HL-60 (cell line): ENCODE results near the gene RPL36.
A peak's percentile ranks its signal among the peaks of the same experiment; 100 is the strongest.
"Not testable (repeated sequence)": the region's sequence is repeated elsewhere in the genome, so short reads cannot be mapped to it uniquely, and the experiment has no call there.

ENCODE experiments used
- DNase-seq, 2 experiments: peaks; one replicate each; pipeline ENCODE4 v3.0.0-alpha.2; 2010 to 2020; ENCODE audit warnings: low read depth in 1 of 2, low spot score in 1 of 2
- H3K27ac ChIP-seq: fragments of 250-450 bp; sonication (Bioruptor Pico); replicated peaks from 2 replicates; pipeline ENCODE4 v1.5.1; 2020; ENCODE audit warnings: mild to moderate bottlenecking, moderate library complexity
- H3K27me3 ChIP-seq: fragments of 250-450 bp; sonication (Bioruptor Pico); 2 replicates; pipeline ENCODE4 v1.5.1; 2021; ENCODE audit warnings: mild to moderate bottlenecking, moderate library complexity; ENCODE audit not compliant: insufficient read depth, poor library complexity, severe bottlenecking
- H3K4me3 ChIP-seq: replicated peaks from 2 replicates; pipeline ENCODE4 v1.5.1; 2011; ENCODE audit warnings: mild to moderate bottlenecking, control low read depth, low read length; ENCODE audit not compliant: insufficient read depth
- GABPA ChIP-seq: IDR thresholded peaks from 2 replicates; pipeline ENCODE4 v1.6.1; 2012; ENCODE audit warnings: low read depth
- POLR2AphosphoS5 ChIP-seq: IDR thresholded peaks from 2 replicates; pipeline ENCODE4 v1.6.1; 2012; ENCODE audit warnings: low read depth
- SPI1 ChIP-seq: IDR thresholded peaks from 2 replicates; pipeline ENCODE4 v1.6.1; 2012; ENCODE audit warnings: low read depth, mild to moderate bottlenecking, borderline replicate concordance
- TF ChIP-seq, protein P1 (sequence below): IDR thresholded peaks from 2 replicates; pipeline ENCODE4 v1.6.1; 2012; ENCODE audit warnings: low read depth; ENCODE audit not compliant: insufficient replicate concordance
- TF ChIP-seq, protein P2 (sequence below): IDR thresholded peaks from one replicate; pipeline ENCODE4 v1.5.1; 2011; ENCODE audit warnings: low read length, control low read depth, inconsistent platforms; ENCODE audit not compliant: insufficient read depth

RPL36 gene

DNA sequence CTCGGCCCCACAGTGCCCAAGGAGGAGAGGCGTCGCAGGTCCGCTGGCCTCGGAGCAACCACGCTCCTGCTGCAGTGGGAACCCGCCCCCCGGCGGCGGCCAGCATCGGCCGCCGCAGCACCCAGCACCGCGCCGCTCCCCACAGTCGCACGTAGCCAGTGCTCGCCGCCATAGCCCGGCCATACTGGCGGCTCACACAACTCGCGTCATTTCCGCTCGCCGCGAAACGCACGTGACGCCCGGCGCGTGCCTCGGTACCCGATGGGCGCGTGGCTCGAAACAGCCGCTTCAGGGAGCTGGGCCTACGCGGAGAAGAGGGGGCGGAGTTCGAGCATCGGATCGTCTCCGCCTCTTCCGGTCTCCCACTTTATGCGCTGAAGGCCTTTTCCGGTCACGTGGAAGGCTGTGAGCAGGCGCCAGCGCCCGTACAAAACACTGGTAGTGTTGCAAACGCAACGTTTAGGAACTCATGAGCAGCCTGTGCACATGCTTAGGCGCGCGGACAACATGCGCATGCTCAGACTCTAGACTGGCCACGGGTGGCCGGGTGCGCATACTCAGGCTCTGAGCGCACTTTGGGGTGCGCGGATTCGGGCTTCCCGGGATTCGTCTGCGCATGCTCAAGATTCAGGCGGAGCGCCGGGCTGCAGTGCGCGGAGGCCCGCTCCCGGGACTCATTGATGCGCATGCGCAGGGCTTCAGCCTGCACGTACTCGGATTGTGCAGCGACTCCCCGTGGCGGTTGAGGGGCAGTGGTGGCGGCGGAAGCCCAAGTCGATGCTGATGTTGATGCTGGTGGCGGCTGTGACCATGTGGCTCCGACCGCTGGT, 30.1 kb downstream of the RPL36 start, which contains the start of the genes CATSPERD and LONP1:
TSS of gene CATSPERD (plus strand) at position 677 of the 830 bp plus-strand sequence. CDS start at position 778, 101 bp downstream.
TSS of gene LONP1 (minus strand) at position 186 of the 830 bp plus-strand sequence. CDS start at position 172, 14 bp downstream.
- H3K27me3 ChIP-seq: no peaks in the 10 kb centered on the region
- peak within 1 kb of the TSS; percentile 92 for H3K4me3 ChIP-seq
- TF ChIP-seq, protein P1, sequence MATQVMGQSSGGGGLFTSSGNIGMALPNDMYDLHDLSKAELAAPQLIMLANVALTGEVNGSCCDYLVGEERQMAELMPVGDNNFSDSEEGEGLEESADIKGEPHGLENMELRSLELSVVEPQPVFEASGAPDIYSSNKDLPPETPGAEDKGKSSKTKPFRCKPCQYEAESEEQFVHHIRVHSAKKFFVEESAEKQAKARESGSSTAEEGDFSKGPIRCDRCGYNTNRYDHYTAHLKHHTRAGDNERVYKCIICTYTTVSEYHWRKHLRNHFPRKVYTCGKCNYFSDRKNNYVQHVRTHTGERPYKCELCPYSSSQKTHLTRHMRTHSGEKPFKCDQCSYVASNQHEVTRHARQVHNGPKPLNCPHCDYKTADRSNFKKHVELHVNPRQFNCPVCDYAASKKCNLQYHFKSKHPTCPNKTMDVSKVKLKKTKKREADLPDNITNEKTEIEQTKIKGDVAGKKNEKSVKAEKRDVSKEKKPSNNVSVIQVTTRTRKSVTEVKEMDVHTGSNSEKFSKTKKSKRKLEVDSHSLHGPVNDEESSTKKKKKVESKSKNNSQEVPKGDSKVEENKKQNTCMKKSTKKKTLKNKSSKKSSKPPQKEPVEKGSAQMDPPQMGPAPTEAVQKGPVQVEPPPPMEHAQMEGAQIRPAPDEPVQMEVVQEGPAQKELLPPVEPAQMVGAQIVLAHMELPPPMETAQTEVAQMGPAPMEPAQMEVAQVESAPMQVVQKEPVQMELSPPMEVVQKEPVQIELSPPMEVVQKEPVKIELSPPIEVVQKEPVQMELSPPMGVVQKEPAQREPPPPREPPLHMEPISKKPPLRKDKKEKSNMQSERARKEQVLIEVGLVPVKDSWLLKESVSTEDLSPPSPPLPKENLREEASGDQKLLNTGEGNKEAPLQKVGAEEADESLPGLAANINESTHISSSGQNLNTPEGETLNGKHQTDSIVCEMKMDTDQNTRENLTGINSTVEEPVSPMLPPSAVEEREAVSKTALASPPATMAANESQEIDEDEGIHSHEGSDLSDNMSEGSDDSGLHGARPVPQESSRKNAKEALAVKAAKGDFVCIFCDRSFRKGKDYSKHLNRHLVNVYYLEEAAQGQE: peak; percentile 52
- TF ChIP-seq GABPA: peak; percentile 86
- TF ChIP-seq POLR2AphosphoS5: peak; percentile 94
- TF ChIP-seq, protein P2, sequence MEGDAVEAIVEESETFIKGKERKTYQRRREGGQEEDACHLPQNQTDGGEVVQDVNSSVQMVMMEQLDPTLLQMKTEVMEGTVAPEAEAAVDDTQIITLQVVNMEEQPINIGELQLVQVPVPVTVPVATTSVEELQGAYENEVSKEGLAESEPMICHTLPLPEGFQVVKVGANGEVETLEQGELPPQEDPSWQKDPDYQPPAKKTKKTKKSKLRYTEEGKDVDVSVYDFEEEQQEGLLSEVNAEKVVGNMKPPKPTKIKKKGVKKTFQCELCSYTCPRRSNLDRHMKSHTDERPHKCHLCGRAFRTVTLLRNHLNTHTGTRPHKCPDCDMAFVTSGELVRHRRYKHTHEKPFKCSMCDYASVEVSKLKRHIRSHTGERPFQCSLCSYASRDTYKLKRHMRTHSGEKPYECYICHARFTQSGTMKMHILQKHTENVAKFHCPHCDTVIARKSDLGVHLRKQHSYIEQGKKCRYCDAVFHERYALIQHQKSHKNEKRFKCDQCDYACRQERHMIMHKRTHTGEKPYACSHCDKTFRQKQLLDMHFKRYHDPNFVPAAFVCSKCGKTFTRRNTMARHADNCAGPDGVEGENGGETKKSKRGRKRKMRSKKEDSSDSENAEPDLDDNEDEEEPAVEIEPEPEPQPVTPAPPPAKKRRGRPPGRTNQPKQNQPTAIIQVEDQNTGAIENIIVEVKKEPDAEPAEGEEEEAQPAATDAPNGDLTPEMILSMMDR: peak; percentile 94
- no peak for TF ChIP-seq SPI1
- H3K27ac ChIP-seq: peak within 1 kb of the TSS; percentile 97
- DNase-seq: peak; percentile 98

DNA sequence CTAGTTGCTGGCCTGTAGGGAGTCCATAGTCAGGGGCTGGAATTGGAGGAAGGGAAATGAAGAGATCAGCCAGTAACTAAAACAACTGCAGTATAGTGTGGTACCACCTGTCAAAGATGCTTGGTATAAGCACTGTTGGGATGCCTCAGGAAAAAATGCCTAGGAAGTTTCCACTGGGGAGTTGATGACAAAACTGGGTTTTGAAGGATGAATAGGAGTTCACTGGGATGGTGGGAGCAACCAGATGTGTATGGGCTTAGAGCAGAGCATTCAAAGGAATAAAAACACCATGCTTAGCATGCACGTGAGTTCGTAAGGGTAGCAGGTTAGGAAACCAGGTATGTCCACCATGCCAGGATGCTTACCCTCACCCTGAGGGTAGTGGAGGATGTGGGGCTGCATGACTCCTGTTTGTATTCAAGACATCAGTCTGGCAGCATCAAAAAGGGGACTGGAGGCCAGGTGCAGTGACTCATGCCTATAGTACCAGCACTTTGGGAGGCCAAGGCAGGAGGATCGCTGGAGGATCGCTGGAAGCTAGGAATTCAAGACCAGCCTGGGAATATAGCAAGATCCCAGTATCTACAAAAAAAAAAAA, 37.5 kb downstream of the RPL36 start:
- H3K27ac ChIP-seq: no peak overlapping the region
- TF ChIP-seq, protein P1: no peak
- TF ChIP-seq, protein P2: no peak
- no peak for TF ChIP-seq SPI1
- no peak for TF ChIP-seq GABPA
- no peak for TF ChIP-seq POLR2AphosphoS5
- no peak for DNase-seq
- H3K4me3 ChIP-seq: no peak overlapping the region
- H3K27me3 ChIP-seq: no peaks in the 10 kb centered on the region

DNA sequence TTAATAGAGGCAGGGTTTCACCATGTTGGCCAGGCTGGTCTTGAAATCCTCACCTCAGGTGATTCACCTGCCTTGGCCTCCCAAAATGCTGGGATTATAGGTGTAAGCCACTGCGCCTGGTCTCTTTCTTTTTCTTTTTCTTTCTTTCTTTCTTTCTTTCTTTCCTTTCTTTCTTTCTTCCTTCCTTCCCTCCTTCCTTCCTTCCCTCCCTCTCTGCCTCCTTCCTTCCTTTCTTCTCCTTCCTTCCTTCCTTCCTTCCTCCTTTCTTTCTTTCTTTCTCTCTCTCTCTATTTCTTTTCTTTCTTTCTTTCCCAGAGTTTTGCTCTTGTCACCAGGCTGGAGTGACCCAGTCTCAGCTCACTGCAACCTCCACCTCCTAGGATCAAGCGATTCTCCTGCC, 43.1 kb downstream of the RPL36 start:
- not testable (repeated sequence) for H3K4me3 ChIP-seq, DNase-seq, H3K27ac ChIP-seq, H3K27me3 ChIP-seq

DNA sequence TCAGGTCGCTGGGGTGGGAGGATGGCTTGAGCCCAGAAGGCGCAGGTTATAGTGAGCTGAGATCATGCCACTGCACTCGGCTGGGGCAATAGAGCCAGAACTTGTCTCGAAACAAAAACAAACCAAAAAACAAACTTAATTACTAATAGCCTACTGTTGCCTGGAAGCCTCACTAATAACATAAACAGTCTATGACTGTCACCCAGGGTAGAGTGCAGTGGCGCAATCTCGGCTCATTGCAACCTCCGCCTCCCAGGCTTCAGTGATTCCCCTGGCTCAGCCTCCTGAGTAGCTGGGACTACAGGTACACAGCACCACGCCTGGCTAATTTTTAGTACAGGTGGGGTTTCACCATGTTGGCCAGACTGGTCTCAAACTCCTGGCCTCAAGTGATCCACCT, 48.3 kb downstream of the RPL36 start:
- peak in 1 of 2 experiments; percentile 7 for DNase-seq
- TF ChIP-seq, protein P1: no peak
- TF ChIP-seq, protein P2: no peak
- TF ChIP-seq SPI1: no peak
- TF ChIP-seq POLR2AphosphoS5: no peak
- no peak for TF ChIP-seq GABPA
- Histone ChIP-seq H3K27me3 (no peaks in the 10 kb centered on the region), H3K4me3 (no peak overlapping the region), H3K27ac (no peak overlapping the region)
